GM18507 (cell line): ENCODE results near the gene NEMF.
"Not testable (repeated sequence)": the region's sequence is repeated elsewhere in the genome, so short reads cannot be mapped to it uniquely, and the experiment has no call there.

Source experiments
- DNase-seq: peaks from one replicate; pipeline ENCODE4 v3.0.0; 2011; ENCODE audit warnings: low read depth; ENCODE audit not compliant: insufficient read length; ENCODE audit errors: extremely low spot score
- FAIRE-seq: peaks from 2 replicates; lab custom pipeline; 2011; peaks lifted over from hg19 to GRCh38; lab: Jason Lieb, UNC

The NEMF gene

DNA sequence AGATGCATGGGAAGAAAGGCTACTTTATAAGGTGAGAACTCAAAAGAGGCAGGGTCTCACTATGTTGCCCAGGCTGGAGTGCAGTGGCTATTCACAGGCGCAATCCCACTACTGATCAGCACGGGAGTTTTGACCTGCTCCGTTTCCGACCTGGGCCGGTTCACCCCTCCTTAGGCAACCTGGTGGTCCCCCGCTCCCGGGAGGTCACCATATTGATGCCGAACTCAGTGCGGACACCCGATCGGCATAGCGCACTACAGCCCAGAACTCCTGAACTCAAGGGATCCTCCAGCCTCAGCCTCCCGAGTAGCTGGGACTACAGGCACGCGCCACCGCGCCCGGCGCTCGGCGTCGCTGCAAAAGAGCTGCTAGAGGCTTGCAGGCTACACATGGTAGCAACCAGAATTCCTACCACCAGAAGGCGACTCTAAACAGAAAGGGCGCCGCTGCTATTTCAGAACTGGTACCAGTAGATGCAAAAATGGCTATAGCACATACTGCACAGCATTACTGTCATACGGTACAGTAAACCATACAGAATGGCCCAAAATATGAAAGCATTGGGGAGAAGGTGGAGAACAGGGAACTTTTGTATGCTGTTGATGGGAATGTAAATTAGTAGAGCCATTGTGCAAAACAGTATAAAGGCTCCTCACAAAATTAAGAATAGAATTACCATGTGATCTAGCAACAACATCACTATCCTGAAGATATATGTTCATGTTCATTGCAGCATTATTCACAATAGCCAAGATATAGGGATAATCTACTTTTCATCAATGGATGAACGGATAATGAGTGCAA is 1.2 kb upstream of the NEMF start:
- FAIRE-seq: peak; percentile 21
- DNase-seq: no peak

GRCh38 chr14:49853158-49853477 is 530 bp upstream of the NEMF start:
- no peak for DNase-seq
- FAIRE-seq: no peak

DNA sequence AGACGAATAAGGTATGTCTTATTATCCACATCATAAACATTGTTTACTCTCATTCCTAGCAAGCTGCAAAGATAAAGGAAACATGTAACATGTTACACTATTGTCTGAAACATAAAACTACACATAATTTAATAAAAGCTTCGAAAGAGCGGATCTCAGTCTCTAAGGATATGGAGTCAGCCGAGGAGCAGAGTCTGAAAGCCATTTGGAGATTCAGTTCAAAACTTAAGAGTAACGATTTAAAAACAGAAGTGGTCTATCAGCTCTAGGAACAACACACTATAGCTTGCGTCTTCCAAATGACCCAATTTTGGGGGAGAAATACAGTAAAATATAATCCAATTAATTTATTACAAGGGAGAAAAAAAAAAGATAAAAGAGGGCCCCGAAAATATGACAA is 775 bp downstream of the NEMF start:
- FAIRE-seq (no peak), DNase-seq (no peak)

DNA sequence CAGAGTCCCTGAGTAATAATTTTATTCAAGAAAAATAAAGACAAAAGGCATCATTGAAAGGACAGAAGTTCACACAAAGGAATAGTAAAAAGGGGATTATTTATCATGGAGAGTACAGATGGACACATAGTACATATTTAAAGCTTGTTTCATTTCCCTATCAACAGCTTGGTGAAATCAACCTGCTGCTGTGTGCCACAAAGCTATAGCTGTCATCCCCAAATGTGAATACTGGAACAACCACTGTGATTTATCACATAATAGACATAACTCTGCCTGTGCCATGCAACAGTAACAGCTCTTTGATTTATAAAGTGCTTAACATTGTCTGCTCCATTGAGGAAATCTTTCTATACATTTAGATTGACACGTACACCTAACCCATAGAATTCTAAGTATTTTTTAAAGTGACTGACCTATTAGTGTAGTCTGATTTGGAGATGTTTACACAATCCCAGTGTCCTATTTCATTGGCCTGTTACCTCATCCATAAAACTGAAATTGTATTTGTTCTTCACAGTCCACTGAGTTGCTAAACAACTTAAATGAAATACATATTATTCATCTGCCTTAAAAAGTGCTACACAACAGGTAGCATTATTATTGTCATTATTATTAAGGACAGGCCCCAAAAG is 3.3 kb downstream of the NEMF start:
- no peak for DNase-seq
- FAIRE-seq: no peak

- no peak for FAIRE-seq
- no peak for DNase-seq
These were observed 23.9 kb downstream of the NEMF start for GRCh38 chr14:49828640-49829039.

DNA sequence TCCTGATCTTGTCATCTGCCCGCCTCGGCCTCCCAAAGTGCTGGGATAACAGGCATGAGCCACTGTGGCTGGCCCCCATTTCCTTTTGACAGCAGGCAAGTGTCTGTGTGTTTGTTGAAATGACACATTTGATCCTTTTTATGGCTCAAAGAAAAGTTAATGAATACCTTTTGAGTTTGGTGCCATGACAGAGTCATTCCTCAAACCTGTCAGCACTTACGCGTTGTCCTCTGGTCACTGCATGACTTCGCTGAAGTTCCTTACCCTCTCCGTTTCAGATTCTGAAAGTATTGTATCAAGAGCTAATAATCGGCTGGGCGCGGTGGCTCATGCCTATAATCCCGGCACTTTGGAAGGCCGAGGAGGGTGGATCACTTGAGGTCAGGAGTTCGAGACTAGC is 32.4 kb downstream of the NEMF start:
- FAIRE-seq: no peak
- no peak for DNase-seq

GRCh38 chr14:49816844-49817243 is 35.7 kb downstream of the NEMF start:
- DNase-seq: no peak
- FAIRE-seq: no peak

DNA sequence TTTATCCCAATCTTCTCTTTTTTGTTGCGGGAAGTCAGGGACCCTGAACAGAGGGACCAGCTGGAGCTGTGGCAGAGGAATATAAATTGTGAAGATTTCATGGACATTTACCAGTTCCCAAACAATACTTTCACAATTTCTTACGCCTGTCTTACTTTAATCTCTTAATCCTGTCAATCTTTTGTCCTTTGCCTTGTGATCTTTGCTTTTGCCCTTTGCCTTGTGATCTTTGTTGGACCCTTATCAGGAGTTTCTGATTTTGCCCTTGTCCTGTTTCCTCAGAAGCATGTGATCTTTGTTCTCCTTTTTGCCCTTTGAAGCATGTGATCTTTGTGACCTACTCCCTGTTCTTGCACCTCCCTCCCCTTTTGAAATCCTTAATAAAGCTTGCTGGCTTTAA is 36.5 kb downstream of the NEMF start:
- FAIRE-seq, DNase-seq: not testable (repeated sequence)

DNA sequence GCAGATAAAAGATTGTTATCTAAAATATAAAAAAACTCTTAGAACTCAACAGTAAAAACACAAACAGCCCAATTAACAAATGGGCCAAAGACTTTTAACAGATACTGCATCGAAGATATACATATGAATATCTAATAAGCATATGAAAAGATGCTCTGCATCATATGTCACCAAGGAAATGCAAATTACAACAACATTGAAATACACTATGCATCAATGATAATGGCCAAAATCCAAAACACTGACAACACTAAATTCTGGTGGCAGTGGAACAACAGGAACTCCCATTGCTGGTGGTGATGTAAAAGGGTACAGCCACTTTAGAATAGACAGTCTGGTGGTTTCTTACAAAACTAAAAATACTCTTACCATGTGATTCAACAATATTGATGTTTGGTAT is 43.8 kb downstream of the NEMF start:
- FAIRE-seq: no peak
- DNase-seq: no peak

DNA sequence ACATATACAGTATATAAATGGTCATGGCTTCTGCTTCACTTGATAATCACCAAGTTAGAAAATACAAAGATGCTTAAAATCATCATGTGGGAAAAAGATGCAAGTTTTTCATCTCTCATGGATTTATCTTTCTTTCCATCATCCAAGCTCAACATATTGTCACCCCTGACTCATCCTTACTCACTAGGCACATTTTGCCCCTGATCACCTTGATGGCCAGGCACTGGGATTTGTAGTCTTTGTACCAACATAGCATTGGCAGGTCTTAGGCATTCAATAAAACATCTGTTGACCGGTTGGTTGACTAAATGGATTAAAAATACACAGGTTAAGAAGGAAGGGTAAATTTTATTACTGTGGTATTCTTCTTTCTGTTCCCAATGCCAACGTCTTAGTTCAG is 56.6 kb downstream of the NEMF start:
- no peak for FAIRE-seq
- no peak for DNase-seq

DNA sequence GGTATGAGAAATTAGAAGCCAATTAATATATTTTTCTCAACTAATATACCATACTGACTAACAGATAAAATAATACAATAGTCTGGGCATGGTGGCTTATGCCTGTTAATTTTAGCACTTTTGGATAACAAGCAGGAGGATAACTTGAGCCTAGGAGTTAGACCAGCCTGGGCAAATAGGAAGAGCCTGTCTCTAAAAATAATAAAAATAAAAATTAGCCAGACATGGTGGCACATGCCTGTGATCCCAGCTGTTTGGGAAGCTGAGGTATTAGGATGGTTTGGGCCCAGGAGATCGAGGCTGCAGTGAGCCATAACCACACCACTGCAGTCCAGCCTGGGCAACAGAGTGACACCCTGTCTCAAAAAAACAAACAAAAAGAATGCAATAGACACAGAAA is 60.0 kb downstream of the NEMF start:
- DNase-seq (no peak), FAIRE-seq (no peak)

DNA sequence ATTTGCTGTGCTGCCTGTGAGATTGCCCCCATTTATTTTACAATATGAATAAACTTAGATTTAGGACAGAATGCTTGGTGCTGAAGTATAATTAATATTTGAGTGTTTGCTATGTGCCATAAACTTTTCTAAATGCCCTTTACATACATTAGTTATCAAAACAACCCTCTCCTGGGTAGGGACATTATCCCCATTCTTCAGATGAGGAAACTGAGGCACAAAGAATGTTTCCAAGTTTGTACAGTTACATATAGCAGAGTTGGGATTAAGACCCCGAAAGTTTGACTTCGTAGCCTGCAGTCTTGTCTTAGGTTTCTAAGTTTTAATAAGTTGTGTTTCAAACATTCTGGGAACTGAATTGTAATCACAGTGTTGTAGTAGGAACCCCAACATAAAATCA is 66.3 kb downstream of the NEMF start:
- no peak for FAIRE-seq
- DNase-seq: no peak

DNA sequence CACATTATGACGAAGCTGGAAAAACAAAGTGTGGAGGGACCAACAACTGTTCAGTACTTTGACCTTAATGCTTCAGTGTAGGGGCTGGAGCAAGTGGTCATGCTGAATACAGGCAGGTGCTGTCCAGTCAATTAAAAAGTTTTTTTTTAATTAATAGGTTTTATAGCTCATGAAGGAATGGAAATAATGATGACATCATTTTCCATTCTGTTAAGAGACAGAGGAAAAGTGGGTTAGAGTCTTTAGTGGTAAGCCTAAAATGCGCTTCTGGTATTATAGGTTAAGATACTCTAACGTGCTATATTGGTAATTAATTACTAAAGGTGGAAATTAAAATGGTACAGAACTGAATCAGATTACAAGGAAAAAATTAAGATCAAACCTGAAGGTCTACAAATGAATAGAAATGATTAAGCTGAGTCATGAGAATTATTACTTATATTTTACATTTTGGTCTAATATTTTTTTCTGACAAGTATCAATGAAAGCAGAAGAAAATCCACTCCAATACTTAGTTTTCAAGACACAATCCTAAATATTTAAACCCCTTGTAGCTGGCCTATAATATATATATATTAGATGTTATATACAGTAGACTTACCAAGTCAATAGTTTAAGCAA is 69.1 kb downstream of the NEMF start:
- DNase-seq (no peak), FAIRE-seq (no peak)

DNA sequence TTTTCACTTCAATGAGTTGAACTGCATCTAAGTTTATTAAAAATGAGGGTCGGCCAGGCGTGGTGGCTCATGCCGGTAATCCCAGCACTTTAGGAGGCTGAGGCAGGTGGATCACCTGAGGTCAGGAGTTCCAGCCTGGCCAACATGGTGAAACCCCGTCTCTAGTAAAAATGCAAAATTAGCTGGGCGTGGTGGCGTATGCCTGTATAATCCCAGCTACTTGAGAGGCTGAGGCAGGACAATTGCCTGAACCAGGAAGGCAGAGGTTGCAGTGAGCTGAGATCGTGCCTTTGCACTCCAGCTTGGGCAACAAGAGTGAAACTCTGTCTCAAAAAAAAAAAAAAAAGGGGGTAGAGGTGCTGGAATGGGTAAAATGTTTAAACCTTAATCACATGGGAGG is 71.5 kb downstream of the NEMF start:
- not testable (repeated sequence) for DNase-seq, FAIRE-seq

- DNase-seq: no peak
- FAIRE-seq: no peak
These were observed 74.2 kb downstream of the NEMF start for GRCh38 chr14:49778421-49778820.

DNA sequence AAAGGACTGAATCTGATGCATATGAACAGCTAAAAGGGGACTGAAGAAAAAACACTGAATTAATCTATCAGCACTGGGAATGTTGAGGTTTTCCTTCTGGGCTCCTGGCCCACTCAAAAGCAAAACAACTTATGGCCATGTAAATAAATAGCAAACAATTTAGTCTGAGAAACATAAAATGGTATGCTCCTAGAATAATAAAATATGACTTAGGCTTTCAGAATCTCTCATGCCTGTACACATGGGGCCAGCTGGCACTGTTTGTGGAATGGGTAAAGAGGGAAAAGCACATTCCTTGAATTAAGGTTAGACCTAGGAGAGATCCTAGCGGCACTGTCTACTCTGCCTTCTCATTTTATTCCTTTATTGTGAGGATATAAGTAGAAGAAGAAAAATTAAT is 78.5 kb downstream of the NEMF start:
- FAIRE-seq: no peak
- DNase-seq: no peak

DNA sequence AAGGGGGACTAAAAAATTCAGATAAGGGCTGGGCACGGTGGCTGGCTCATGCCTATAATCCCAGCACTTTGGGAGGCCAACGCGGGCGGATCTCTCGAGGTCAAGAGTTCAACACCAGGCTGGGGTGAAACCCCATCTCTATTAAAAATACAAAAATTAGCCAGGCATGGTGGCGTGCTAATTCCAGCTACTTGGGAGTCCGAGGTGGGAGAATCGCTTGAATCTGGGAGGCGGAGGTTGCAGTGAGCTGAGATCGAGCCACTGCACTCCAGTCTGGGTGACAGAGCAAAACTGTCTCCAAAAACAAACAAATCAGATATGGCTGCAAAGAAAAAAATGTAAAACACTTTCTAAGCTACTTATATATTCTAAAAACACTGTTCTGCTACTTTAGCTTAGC is 80.9 kb downstream of the NEMF start:
- FAIRE-seq, DNase-seq: not testable (repeated sequence)

DNA sequence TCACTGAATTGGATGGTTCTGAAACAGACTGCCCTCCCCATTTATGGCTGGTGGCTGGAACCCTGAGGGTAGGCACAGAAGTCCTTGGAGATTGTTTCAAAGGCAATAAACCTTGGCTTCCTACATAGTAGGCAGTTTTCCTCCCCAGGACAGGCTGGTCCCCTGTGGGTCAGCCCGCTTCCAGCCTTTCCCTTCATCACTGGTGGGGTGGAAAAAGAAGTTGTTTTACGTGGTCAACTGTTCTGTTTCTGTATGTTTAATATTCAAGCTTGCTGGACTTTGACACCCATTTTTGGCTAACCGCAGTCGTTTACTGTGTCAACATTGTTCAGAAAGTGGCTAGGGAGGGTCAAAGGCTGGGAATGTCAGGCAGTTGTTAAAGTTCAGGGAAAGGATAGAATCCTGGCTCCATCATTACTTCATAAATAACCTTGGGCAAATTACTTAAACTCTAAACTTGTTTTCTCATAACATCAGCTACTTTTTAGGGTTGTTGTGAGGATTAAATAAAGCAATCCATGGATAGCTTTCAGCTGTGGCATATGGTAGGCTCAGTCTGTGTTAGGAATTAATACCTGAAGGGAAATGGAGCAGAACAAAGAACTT is 82.3 kb downstream of the NEMF start:
- DNase-seq (no peak), FAIRE-seq (no peak)

- FAIRE-seq: no peak
- DNase-seq: no peak
These were observed 82.9 kb downstream of the NEMF start for GRCh38 chr14:49769581-49770211.

DNA sequence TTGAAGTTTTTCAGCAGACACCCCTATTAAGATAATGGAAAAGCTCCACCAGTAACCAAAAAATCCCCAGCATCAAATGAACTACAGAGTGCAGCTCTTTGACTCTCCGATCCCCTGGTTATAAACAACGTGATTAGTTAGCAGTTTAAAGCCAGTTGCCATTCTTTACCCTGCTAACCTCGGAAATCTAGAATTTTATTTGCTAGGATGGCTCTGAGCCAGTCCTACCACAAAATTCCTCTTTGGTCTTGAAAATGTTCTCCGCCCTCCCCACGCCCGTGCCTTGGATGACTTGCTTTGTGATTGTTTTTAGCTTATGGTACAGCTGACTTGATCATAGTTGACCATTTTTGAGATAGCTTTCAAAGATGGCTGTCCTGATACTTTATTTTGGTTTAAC is 83.4 kb downstream of the NEMF start:
- FAIRE-seq: no peak
- no peak for DNase-seq
